Gastrocnemius medialis (tissue), 4 donors: ENCODE results near the gene HOXA6.

Experiments
- POLR2A ChIP-seq, 2 donors: fragments of 450-650 bp; IDR thresholded peaks; one replicate each; pipeline ENCODE4 v1.6.1; 2017; ENCODE audit warnings: antibody characterized with exemption in 2 of 2, mild to moderate bottlenecking in 2 of 2, moderate library complexity in 2 of 2
- TF ChIP-seq, protein P1 (sequence below), 5 experiments: fragments of 450-650 bp in 3 of 5; fragments of 200-600 bp in 2 of 5; sonication (generic) in 2 of 5; IDR thresholded peaks in 4 of 5; conservative IDR thresholded peaks in 1 of 5; 1 replicate in 4 of 5; 2 replicates in 1 of 5; pipeline ENCODE4 v1.5.1; 2016 to 2019; ENCODE audit warnings: antibody characterized with exemption in 5 of 5, mild to moderate bottlenecking in 3 of 5, moderate library complexity in 3 of 5

DNA sequence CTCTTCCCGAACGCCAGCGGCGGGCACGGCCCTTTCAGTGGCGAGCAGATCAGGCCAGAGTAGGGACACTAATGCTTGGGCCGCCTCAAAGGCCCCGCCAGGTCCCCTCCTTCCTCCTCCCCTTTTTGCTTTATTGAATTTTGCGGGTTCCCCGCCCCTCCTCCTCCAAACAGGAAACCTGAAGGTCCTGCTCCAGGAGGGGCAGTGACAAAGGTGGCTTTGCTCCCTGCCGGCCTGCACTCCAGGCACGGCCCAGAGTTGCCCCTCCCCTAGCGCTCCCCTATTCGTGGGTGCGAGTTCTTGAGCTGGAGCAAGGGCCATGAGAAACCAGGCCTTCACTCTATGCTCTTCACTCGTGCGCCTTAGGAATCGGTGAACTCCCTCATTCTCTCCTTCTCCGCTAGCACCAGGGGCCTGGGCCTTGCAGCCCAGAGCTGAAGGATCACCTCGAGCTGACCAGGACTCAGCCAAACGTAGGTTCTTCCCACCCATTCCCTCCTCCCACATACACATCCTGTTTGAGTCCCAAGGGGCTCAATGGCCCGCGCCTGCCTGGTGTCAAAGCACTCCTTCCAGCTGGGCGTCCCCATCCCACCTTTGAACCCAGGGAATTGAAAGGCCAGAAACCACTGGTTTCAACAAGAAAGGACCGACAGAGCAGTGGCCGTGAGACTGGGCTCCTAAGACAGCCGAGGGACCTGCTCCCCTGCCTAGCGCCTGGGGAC, 619 bp upstream of the HOXA6 start:
- TF ChIP-seq, protein P1, sequence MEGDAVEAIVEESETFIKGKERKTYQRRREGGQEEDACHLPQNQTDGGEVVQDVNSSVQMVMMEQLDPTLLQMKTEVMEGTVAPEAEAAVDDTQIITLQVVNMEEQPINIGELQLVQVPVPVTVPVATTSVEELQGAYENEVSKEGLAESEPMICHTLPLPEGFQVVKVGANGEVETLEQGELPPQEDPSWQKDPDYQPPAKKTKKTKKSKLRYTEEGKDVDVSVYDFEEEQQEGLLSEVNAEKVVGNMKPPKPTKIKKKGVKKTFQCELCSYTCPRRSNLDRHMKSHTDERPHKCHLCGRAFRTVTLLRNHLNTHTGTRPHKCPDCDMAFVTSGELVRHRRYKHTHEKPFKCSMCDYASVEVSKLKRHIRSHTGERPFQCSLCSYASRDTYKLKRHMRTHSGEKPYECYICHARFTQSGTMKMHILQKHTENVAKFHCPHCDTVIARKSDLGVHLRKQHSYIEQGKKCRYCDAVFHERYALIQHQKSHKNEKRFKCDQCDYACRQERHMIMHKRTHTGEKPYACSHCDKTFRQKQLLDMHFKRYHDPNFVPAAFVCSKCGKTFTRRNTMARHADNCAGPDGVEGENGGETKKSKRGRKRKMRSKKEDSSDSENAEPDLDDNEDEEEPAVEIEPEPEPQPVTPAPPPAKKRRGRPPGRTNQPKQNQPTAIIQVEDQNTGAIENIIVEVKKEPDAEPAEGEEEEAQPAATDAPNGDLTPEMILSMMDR (IDR thresholded peaks at IDR 0.05 in 4 of 5, conservative IDR thresholded peaks at IDR 0.05 in 1 of 5), result no peak
- no peak for TF ChIP-seq POLR2A (IDR thresholded peaks at IDR 0.05)
